ENCODE measurements around the gene KLK12.

The KLK12 gene

GRCh38 chr19:51034704-51035103, at the start of gene KLK12:
Gene KLK12 (minus strand): TSS chr19:51035002. CDS start chr19:51034621, 381 bp downstream.
- no peak for DNase-seq

GRCh38 chr19:51084505-51084904, 49.7 kb upstream of the KLK12 start:
- no peak for DNase-seq

GRCh38 chr19:51083783-51084182, 49.0 kb upstream of the KLK12 start:
- DNase-seq: no peak

GRCh38 chr19:51083181-51083580, 48.4 kb upstream of the KLK12 start:
- no peak for DNase-seq

- DNase-seq: no peak
Observed at GRCh38 chr19:51082611-51083010, 47.8 kb upstream of the KLK12 start, which contains the start of gene KLK14. Gene KLK14 (minus strand): TSS chr19:51082887. CDS start chr19:51082614, 273 bp downstream.

GRCh38 chr19:51081476-51081875, 46.7 kb upstream of the KLK12 start:
- DNase-seq: no peak

- DNase-seq: no peak
Observed at GRCh38 chr19:51079481-51080110, 44.8 kb upstream of the KLK12 start.

- DNase-seq: no peak
Observed at GRCh38 chr19:51078731-51079130, 43.9 kb upstream of the KLK12 start.

GRCh38 chr19:51078104-51078503, 43.3 kb upstream of the KLK12 start:
- DNase-seq: no peak

GRCh38 chr19:51076631-51077213, 41.9 kb upstream of the KLK12 start:
- no peak for DNase-seq

GRCh38 chr19:51075998-51076397, 41.2 kb upstream of the KLK12 start:
- no peak for DNase-seq

- DNase-seq: no peak
Observed at GRCh38 chr19:51071095-51071405, 36.2 kb upstream of the KLK12 start.

- DNase-seq: no peak
Observed at GRCh38 chr19:51070334-51071094, 35.7 kb upstream of the KLK12 start.

GRCh38 chr19:51066393-51067186, 31.8 kb upstream of the KLK12 start:
- DNase-seq: no peak

- no peak for DNase-seq
Observed at GRCh38 chr19:51065221-51065960, 30.6 kb upstream of the KLK12 start.

GRCh38 chr19:51064534-51065220, 29.9 kb upstream of the KLK12 start, which contains the start of gene KLK13:
Gene KLK13 (minus strand): TSS chr19:51065092. CDS start chr19:51065067, 25 bp downstream.
- DNase-seq: no peak

GRCh38 chr19:51063664-51064063, 28.9 kb upstream of the KLK12 start:
- no peak for DNase-seq

- no peak for DNase-seq
Observed at GRCh38 chr19:51060973-51061372, 26.2 kb upstream of the KLK12 start.

- no peak for DNase-seq
Observed at GRCh38 chr19:51060336-51060735, 25.5 kb upstream of the KLK12 start.

- DNase-seq: no peak
Observed at GRCh38 chr19:51059715-51060114, 24.9 kb upstream of the KLK12 start.

GRCh38 chr19:51055866-51056265, 21.1 kb upstream of the KLK12 start:
- DNase-seq: no peak

GRCh38 chr19:51047031-51047335, 12.2 kb upstream of the KLK12 start:
- no peak for DNase-seq

Data from CD4-positive, alpha-beta T cell treated with Interleukin-15 for 1 hour (primary cell).